HepG2 (cell line): ENCODE results near the gene PLVAP. TPM values are rescaled to one million over a fixed set of nuclear protein-coding genes. Genes with fewer than 3 reads are reported as not detected.

Experiments
- ERF ChIP-seq: IDR thresholded peaks from 2 replicates; pipeline ENCODE4 v1.6.1; 2018; ENCODE audit warnings: missing biosample characterization, missing genetic modification reagents
- HOXA3 ChIP-seq: sonication (generic); formaldehyde crosslinking; IDR thresholded peaks from 2 replicates; pipeline ENCODE4 v1.5.0; 2020; ENCODE audit warnings: missing genetic modification reagents
- HOXA9 ChIP-seq: sonication (generic); formaldehyde crosslinking; IDR thresholded peaks from 2 replicates; pipeline ENCODE4 v1.8.1; 2022; ENCODE audit warnings: missing genetic modification reagents, mild to moderate bottlenecking, moderate library complexity, borderline replicate concordance
- JUN ChIP-seq: sonication (generic); formaldehyde crosslinking; IDR thresholded peaks from 2 replicates; pipeline ENCODE4 v1.4.0; 2020; ENCODE audit warnings: mild to moderate bottlenecking, missing genetic modification reagents
- KLF11 ChIP-seq: IDR thresholded peaks from 2 replicates; pipeline ENCODE4 v1.6.1; 2016; ENCODE audit warnings: missing compliant biosample characterization
- KMT2B ChIP-seq: IDR thresholded peaks from 2 replicates; pipeline ENCODE4 v1.6.1; 2016; ENCODE audit warnings: missing genetic modification reagents, missing compliant biosample characterization
- LCORL ChIP-seq, 2 experiments: fragments of 450-650 bp in 1 of 2; sonication (generic) in 1 of 2; formaldehyde crosslinking in 1 of 2; IDR thresholded peaks; 2 replicates each; pipeline versions ENCODE4 v1.5.0 to v1.6.1; 2017 to 2020; ENCODE audit warnings: antibody characterized with exemption in 1 of 2, missing genetic modification reagents in 1 of 2
- MEIS1 ChIP-seq: sonication (generic); formaldehyde crosslinking; IDR thresholded peaks from 2 replicates; pipeline ENCODE4 v1.9.0; 2021; ENCODE audit warnings: mild to moderate bottlenecking, missing genetic modification reagents, moderate library complexity, borderline replicate concordance
- MIER2 ChIP-seq: IDR thresholded peaks from 2 replicates; pipeline ENCODE4 v1.6.1; 2016; ENCODE audit warnings: missing biosample characterization, missing genetic modification reagents
- NR2F1 ChIP-seq, 2 experiments: fragments of 450-650 bp in 1 of 2; formaldehyde crosslinking in 1 of 2; IDR thresholded peaks; 2 replicates each; pipeline versions ENCODE4 v1.5.0 to v1.6.1; 2016 to 2020; ENCODE audit warnings: mild to moderate bottlenecking in 1 of 2, missing compliant biosample characterization in 1 of 2, missing genetic modification reagents in 1 of 2, moderate library complexity in 1 of 2
- PAX8 ChIP-seq: sonication (generic); formaldehyde crosslinking; IDR thresholded peaks from 2 replicates; pipeline ENCODE4 v1.8.0; 2022; ENCODE audit warnings: mild to moderate bottlenecking, missing genetic modification reagents, borderline replicate concordance
- PLRG1 ChIP-seq: fragments of 450-650 bp; conservative IDR thresholded peaks from 2 replicates; pipeline ENCODE4 v1.6.1; 2016
- POGZ ChIP-seq: sonication (generic); formaldehyde crosslinking; IDR thresholded peaks from 2 replicates; pipeline ENCODE4 v1.4.0; 2020; ENCODE audit warnings: mild to moderate bottlenecking, missing genetic modification reagents
- POLR2A ChIP-seq, 2 experiments: IDR thresholded peaks; 2 replicates each; pipeline ENCODE4 v1.6.1; 2011; ENCODE audit warnings: low read depth in 2 of 2, low read length in 2 of 2, mild to moderate bottlenecking in 1 of 2, moderate library complexity in 1 of 2; ENCODE audit not compliant: insufficient read depth in 1 of 2
- RXRB ChIP-seq: IDR thresholded peaks from 2 replicates; pipeline ENCODE4 v1.6.1; 2016; ENCODE audit warnings: borderline replicate concordance, missing genetic modification reagents, missing compliant biosample characterization
- SAFB2 ChIP-seq: sonication (generic); formaldehyde crosslinking; IDR thresholded peaks from 2 replicates; pipeline ENCODE4 v1.5.1; 2020; ENCODE audit warnings: missing genetic modification reagents, low read depth, mild to moderate bottlenecking, borderline replicate concordance
- SKIL ChIP-seq: sonication (generic); formaldehyde crosslinking; IDR thresholded peaks from 2 replicates; pipeline ENCODE4 v1.8.0; 2022; ENCODE audit warnings: missing genetic modification reagents, mild to moderate bottlenecking, moderate library complexity, borderline replicate concordance
- SMARCC2 ChIP-seq: fragments of 450-650 bp; IDR thresholded peaks from 2 replicates; pipeline ENCODE4 v1.6.1; 2017; ENCODE audit warnings: antibody characterized with exemption, mild to moderate bottlenecking
- ZBTB21 ChIP-seq: sonication (generic); formaldehyde crosslinking; IDR thresholded peaks from 2 replicates; pipeline ENCODE4 v1.4.0; 2020; ENCODE audit warnings: missing genetic modification reagents
- ZKSCAN8 ChIP-seq: IDR thresholded peaks from 2 replicates; pipeline ENCODE4 v1.6.1; 2016; ENCODE audit warnings: borderline replicate concordance, missing genetic modification reagents, missing compliant biosample characterization
- ZMYM4 ChIP-seq: sonication (generic); formaldehyde crosslinking; IDR thresholded peaks from 2 replicates; pipeline ENCODE4 v1.8.1; 2023; ENCODE audit warnings: mild to moderate bottlenecking, missing genetic modification reagents
- ZNF251 ChIP-seq: sonication (generic); formaldehyde crosslinking; IDR thresholded peaks from 2 replicates; pipeline ENCODE4 v1.9.0; 2021; ENCODE audit warnings: mild to moderate bottlenecking, missing genetic modification reagents
- ZNF547 ChIP-seq: sonication (generic); formaldehyde crosslinking; IDR thresholded peaks from 2 replicates; pipeline ENCODE4 v1.5.1; 2020; ENCODE audit warnings: mild to moderate bottlenecking, missing genetic modification reagents
- ZNF773 ChIP-seq: sonication (generic); formaldehyde crosslinking; IDR thresholded peaks from 2 replicates; pipeline ENCODE4 v1.4.0; 2020; ENCODE audit warnings: missing genetic modification reagents, borderline replicate concordance
- ZNF777 ChIP-seq: sonication (generic); formaldehyde crosslinking; IDR thresholded peaks from 2 replicates; pipeline ENCODE4 v1.4.0; 2020; ENCODE audit warnings: missing genetic modification reagents
- ZNF781 ChIP-seq: sonication (generic); formaldehyde crosslinking; IDR thresholded peaks from 2 replicates; pipeline ENCODE4 v1.5.1; 2020; ENCODE audit warnings: borderline replicate concordance, mild to moderate bottlenecking, missing genetic modification reagents; ENCODE audit errors: not compliant biosample characterization
- ZNF850 ChIP-seq: sonication (generic); formaldehyde crosslinking; conservative IDR thresholded peaks from 2 replicates; pipeline ENCODE4 v1.9.0; 2021; ENCODE audit warnings: mild to moderate bottlenecking, missing genetic modification reagents
- ZSCAN25 ChIP-seq: sonication (generic); formaldehyde crosslinking; IDR thresholded peaks from 2 replicates; pipeline ENCODE4 v1.8.0; 2022; ENCODE audit warnings: mild to moderate bottlenecking, missing genetic modification reagents
- polyA plus RNA-seq, 8 experiments: library from polyadenylated mRNA; depleted of rRNA in 3 of 8; stranded (reverse) in 7 of 8; unstranded in 1 of 8; fragments of >200 nt; fragmentation: Illumina TruSeq in 4 of 8; extraction: Trizol in 4 of 8; gene quantifications; 2 replicates each; pipeline versions ENCODE4 v1.2.1 to v1.2.3, GENCODE V29; 2011 to 2016; ENCODE audit warnings: low read depth in 4 of 8, missing spikeins in 1 of 8, mixed read lengths in 1 of 8; ENCODE audit not compliant: insufficient read depth in 1 of 8
- total RNA-seq, 5 experiments: library from RNA; depleted of rRNA; stranded (reverse); fragments of >200 nt; fragmentation: Illumina TruSeq; extraction: Trizol; gene quantifications; 2 replicates each; pipeline ENCODE4 v1.2.3, GENCODE V29; 2016; ENCODE audit warnings: low read depth in 1 of 5
- TF ChIP-seq, protein P1 (sequence below): IDR thresholded peaks from 2 replicates; pipeline ENCODE4 v1.6.1; 2016; ENCODE audit warnings: low read depth, borderline replicate concordance
- TF ChIP-seq, protein P2 (sequence below): IDR thresholded peaks from 2 replicates; pipeline ENCODE4 v1.6.1; 2016; ENCODE audit warnings: missing compliant biosample characterization, missing genetic modification reagents, borderline replicate concordance

Gene PLVAP
- total and polyA plus RNA-seq, 2 of the 13 experiments (the other 11 are each of a cell fraction or from before 2014, with no cell fraction given), result 0.26 TPM; not detected in 1

DNA sequence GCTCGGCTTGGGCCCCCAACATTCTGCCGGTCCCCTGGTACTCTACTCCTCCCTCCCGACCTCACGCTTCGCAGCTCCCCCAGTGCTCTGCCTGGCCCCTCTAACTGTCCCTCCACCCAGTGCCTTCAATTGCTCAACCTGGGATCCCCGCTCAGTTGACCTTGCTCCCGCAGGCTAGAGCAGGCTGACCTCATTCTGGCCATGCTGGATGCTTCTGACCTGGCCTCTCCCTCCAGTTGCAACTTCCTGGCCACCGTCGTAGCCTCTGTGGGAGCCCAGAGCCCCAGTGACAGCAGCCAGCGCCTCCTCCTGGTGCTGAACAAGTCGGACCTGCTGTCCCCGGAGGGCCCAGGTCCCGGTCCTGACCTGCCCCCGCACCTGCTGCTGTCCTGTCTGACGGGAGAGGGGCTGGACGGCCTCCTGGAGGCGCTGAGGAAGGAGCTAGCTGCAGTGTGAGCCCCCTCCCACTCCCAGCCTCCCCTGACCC lies 36.2 kb downstream of the PLVAP start (continued):
- TF ChIP-seq, protein P1, sequence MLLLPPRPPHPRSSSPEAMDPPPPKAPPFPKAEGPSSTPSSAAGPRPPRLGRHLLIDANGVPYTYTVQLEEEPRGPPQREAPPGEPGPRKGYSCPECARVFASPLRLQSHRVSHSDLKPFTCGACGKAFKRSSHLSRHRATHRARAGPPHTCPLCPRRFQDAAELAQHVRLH (CRISPR knock-in tag), result peak; percentile 64; the same call in 1 of the 2 replicates
- TF ChIP-seq RXRB (CRISPR knock-in tag) (peak; percentile 74), HOXA9 (CRISPR knock-in tag) (peak; percentile 71; the same call in 1 of the 2 replicates), HOXA3 (CRISPR knock-in tag) (peak; percentile 65; the same call in 1 of the 2 replicates), ZNF251 (CRISPR knock-in tag) (no peak), ZSCAN25 (peak; percentile 88), ZNF777 (CRISPR knock-in tag) (no peak), POGZ (CRISPR knock-in tag) (peak; percentile 20; the same call in 1 of the 2 replicates), ZKSCAN8 (CRISPR knock-in tag) (0 out of 2 replicates have a peak, but pooled peaks have one; percentile 31), SKIL (CRISPR knock-in tag) (peak; percentile 62; the same call in 1 of the 2 replicates), KLF11 (CRISPR knock-in tag) (no peak), PLRG1 (no peak), PAX8 (CRISPR knock-in tag) (no peak), SMARCC2 (no peak), KMT2B (peak; percentile 26; the same call in 1 of the 2 replicates), SAFB2 (CRISPR knock-in tag) (no peak), ZNF781 (CRISPR knock-in tag) (peak; percentile 26), ZNF850 (CRISPR knock-in tag) (no peak), MIER2 (CRISPR knock-in tag) (no peak), NR2F1 (CRISPR knock-in tag; IDR thresholded peaks at IDR 0.05) (peak in 1 of 2 experiments; percentile 77; a peak in 3 of 4 replicates), LCORL (IDR thresholded peaks at IDR 0.05) (no peak), LCORL (CRISPR knock-in tag; IDR thresholded peaks at IDR 0.05) (peak; percentile 75; the same call in 1 of the 2 replicates), ZBTB21 (CRISPR knock-in tag) (no peak), POLR2A (IDR thresholded peaks at IDR 0.05; ENCODE audit: insufficient read depth in 1 of 2, low read depth in 2 of 2, low read length in 2 of 2) (peak in 1 of 2 experiments; percentile 43; a peak in 1 of 4 replicates), ERF (CRISPR knock-in tag) (peak; percentile 83; the same call in 1 of the 2 replicates), ZNF547 (CRISPR knock-in tag) (0 out of 2 replicates have a peak, but pooled peaks have one; percentile 16), ZMYM4 (CRISPR knock-in tag) (peak; percentile 70), ZNF773 (CRISPR knock-in tag) (no peak; the same call in 1 of the 2 replicates), JUN (CRISPR knock-in tag) (peak; percentile 50; the same call in 1 of the 2 replicates), MEIS1 (CRISPR knock-in tag) (no peak)
- TF ChIP-seq, protein P2, sequence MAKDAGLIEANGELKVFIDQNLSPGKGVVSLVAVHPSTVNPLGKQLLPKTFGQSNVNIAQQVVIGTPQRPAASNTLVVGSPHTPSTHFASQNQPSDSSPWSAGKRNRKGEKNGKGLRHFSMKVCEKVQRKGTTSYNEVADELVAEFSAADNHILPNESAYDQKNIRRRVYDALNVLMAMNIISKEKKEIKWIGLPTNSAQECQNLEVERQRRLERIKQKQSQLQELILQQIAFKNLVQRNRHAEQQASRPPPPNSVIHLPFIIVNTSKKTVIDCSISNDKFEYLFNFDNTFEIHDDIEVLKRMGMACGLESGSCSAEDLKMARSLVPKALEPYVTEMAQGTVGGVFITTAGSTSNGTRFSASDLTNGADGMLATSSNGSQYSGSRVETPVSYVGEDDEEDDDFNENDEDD (CRISPR knock-in tag), result peak; percentile 68; the same call in 1 of the 2 replicates
